OCI-LY3 (cell line): Measurements from ENCODE around the gene KRTAP5-2.

Source experiments
- EZH2phosphoT487 ChIP-seq: fragments of 200-600 bp; shearing (Covaris generic); IDR thresholded peaks from 2 replicates; pipeline ENCODE4 v1.6.1; 2018; ENCODE audit warnings: antibody characterized with exemption, mixed run types, low read depth
- TF ChIP-seq, protein P1 (sequence below): fragments of 200-600, 300-600 bp; sonication (generic); IDR thresholded peaks from 2 replicates; pipeline ENCODE4 v1.5.1; 2014; ENCODE audit warnings: antibody characterized with exemption, low read length, low read depth

DNA sequence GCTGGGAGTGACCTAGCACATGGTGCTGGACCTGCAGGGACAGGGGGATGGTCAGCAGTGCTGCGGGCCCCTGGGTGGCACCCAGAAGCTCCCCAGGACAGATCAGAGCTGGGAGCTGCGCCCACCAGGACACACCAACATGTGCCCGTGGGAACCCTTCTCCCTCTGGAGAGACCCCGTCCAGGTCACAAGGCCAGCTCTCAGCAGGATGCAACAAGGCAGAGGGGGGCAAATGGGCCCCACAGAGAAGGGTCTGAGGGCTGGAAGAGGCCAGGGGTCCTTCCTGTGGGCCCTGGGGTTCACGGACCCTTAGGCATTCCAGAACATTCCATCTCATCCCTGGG is 32.2 kb downstream of the KRTAP5-2 start:
- TF ChIP-seq, protein P1, sequence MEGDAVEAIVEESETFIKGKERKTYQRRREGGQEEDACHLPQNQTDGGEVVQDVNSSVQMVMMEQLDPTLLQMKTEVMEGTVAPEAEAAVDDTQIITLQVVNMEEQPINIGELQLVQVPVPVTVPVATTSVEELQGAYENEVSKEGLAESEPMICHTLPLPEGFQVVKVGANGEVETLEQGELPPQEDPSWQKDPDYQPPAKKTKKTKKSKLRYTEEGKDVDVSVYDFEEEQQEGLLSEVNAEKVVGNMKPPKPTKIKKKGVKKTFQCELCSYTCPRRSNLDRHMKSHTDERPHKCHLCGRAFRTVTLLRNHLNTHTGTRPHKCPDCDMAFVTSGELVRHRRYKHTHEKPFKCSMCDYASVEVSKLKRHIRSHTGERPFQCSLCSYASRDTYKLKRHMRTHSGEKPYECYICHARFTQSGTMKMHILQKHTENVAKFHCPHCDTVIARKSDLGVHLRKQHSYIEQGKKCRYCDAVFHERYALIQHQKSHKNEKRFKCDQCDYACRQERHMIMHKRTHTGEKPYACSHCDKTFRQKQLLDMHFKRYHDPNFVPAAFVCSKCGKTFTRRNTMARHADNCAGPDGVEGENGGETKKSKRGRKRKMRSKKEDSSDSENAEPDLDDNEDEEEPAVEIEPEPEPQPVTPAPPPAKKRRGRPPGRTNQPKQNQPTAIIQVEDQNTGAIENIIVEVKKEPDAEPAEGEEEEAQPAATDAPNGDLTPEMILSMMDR: no peak
- no peak for TF ChIP-seq EZH2phosphoT487
